Activated CD4-positive, alpha-beta T cell treated with anti-CD3 and anti-CD28 coated beads, Interleukin-2, amount 10 ng/mL, durations not matched to agents 7 days and 5 days (primary cell): ENCODE measurements around the gene INSYN1. TPM values are rescaled to one million over a fixed set of nuclear protein-coding genes. Genes with fewer than 3 reads are reported as not detected.

Source experiments
- CTCF ChIA-PET: fragments of 350-600 bp; sonication (Branson Sonifier 250); formaldehyde crosslinking; loops from one replicate; lab custom pipeline; 2021; ENCODE audit warnings: antibody characterized with exemption; lab: Charles Lee
- POLR2A ChIA-PET: fragments of 350-600 bp; sonication (Branson Sonifier 250); formaldehyde crosslinking; loops from one replicate; lab custom pipeline; 2021; ENCODE audit warnings: antibody characterized with exemption; lab: Charles Lee
- DNase-seq: peaks from one replicate; pipeline ENCODE4 v3.0.0-alpha.2; 2020
- H3K27ac Mint-ChIP-seq: one replicate; pipeline ENCODE4 v1.8.0; 2021; ENCODE audit warnings: mild to moderate bottlenecking, moderate library complexity, mixed read lengths
- H3K27me3 Mint-ChIP-seq: one replicate; pipeline ENCODE4 v1.8.0; 2021; ENCODE audit warnings: mixed read lengths
- H3K36me3 Mint-ChIP-seq: one replicate; pipeline ENCODE4 v1.8.0; 2021; ENCODE audit warnings: low read depth, mixed read lengths
- H3K4me1 Mint-ChIP-seq: one replicate; pipeline ENCODE4 v1.8.0; 2021; ENCODE audit warnings: mixed read lengths
- H3K4me3 Mint-ChIP-seq: one replicate; pipeline ENCODE4 v1.8.0; 2021; ENCODE audit warnings: mild to moderate bottlenecking, moderate library complexity, mixed read lengths
- H3K9me3 Mint-ChIP-seq: one replicate; pipeline ENCODE4 v1.8.0; 2021; ENCODE audit warnings: mixed read lengths
- total RNA-seq, 2 experiments: library from RNA; stranded (reverse); gene quantifications; one replicate each; pipeline ENCODE4 v1.2.3, GENCODE V29; 2021

The INSYN1 gene
- total RNA-seq, 2 experiments from 2014 or later: not detected

- no peaks in the 10 kb centered on the region for H3K36me3 Mint-ChIP-seq
- no peak overlapping the region for H3K27ac Mint-ChIP-seq
- H3K4me3 Mint-ChIP-seq: no peak overlapping the region
- no peak for DNase-seq
- CTCF ChIA-PET: interaction anchor here (1.1 to 4.9 kb wide), 4 partner anchors 10 to 50 kb away, joined by 3 to 32 read pairs (median 8); no protein-coding TSS in a partner anchor
- peaks cover 3% of the 10 kb centered on the region for H3K4me1 Mint-ChIP-seq
- no peaks in the 10 kb centered on the region for H3K9me3 Mint-ChIP-seq
- peaks cover 54% of the 10 kb centered on the region for H3K27me3 Mint-ChIP-seq
- POLR2A ChIA-PET: no interaction called here
These were observed 66.3 kb downstream of the INSYN1 start for GRCh38 chr15:73686781-73687256.

DNA sequence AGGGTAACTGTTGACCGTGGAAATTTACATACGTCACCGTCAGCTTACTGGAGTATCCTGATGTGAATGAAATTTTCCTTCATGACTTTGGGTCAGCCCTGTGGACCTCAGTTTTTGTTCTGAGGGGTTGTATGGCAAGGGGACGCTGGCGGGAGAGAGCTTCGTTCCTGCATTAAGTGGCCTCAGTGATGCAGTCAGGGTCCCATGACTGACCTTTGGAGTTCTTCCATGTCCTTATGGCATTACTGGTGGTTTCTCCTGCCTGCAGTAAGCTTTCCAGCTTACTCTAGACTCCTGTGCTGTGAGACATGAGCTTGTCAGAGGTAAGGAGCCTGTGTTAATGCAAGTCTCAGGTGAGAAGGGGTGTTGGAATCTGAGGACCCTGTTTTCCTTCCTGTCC lies 67.2 kb downstream of the INSYN1 start:
- peaks cover 62% of the 10 kb centered on the region for H3K27me3 Mint-ChIP-seq
- H3K4me1 Mint-ChIP-seq: peaks cover 3% of the 10 kb centered on the region
- no peak overlapping the region for H3K4me3 Mint-ChIP-seq
- POLR2A ChIA-PET: no interaction called here
- no peaks in the 10 kb centered on the region for H3K9me3 Mint-ChIP-seq
- H3K36me3 Mint-ChIP-seq: no peaks in the 10 kb centered on the region
- DNase-seq: no peak
- CTCF ChIA-PET: interaction anchor here (1.1 to 4.9 kb wide), 4 partner anchors 9 to 49 kb away, joined by 3 to 32 read pairs (median 8); no protein-coding TSS in a partner anchor
- H3K27ac Mint-ChIP-seq: no peak overlapping the region

Other genes starting within 250 kb of the INSYN1 start
- 10 to 100 TPM; 41.4 to 50.6 TPM for gene NPTN, start 120.0 kb downstream of the INSYN1 start, total RNA-seq
- gene CD276, start 69.0 kb downstream of the INSYN1 start, total RNA-seq: under 1 TPM; 0.37 to 0.96 TPM
- not detected for gene TBC1D21, start 120.2 kb upstream of the INSYN1 start, total RNA-seq
- gene LOXL1, start 173.1 kb upstream of the INSYN1 start, total RNA-seq: 1 to 10 TPM; 3.4 to 3.5 TPM
- gene STOML1, start 238.9 kb upstream of the INSYN1 start, total RNA-seq: 10 to 100 TPM; 12.0 to 12.8 TPM
- gene PML, start 241.4 kb upstream of the INSYN1 start, total RNA-seq: 100 to 1,000 TPM; 118 to 122 TPM